ENCODE measurements around the gene RNF180.

DNA sequence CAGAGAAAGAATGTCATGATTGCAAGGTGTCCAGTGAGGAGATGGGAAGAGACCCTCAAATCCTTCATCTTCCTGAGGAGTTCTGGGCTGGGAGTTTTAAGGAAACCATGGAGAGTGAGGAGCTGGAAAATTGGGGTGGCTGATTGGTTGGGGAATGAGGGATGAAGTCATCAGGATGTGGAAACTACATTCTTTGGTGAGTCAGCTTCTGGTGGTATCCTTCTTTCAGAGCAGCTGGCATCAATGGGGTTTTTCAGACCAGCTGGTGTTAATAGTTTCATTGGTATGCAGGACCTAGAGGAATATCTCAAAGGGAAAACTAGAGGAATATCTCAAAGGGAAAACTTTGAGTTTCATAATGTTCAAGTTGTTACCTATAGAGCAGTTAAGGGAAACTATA lies 45.2 kb downstream of the RNF180 start:
- TF ChIP-seq ZFP36 (IDR thresholded peaks at IDR 0.05; ENCODE audit: borderline replicate concordance, low read depth, low read length, partially characterized antibody) (no peak), FOXP1 (IDR thresholded peaks at IDR 0.05) (no peak), FOXP1 (CRISPR knock-in tag; IDR thresholded peaks at IDR 0.05) (no peak), TSC22D2 (CRISPR knock-in tag; IDR thresholded peaks at IDR 0.05; ENCODE audit: borderline replicate concordance) (no peak), PITX1 (CRISPR knock-in tag; IDR thresholded peaks at IDR 0.05) (no peak), POLR2AphosphoS5 (IDR thresholded peaks at IDR 0.05; ENCODE audit: low read depth, low read length) (no peak)
- TF ChIP-seq, protein P1, sequence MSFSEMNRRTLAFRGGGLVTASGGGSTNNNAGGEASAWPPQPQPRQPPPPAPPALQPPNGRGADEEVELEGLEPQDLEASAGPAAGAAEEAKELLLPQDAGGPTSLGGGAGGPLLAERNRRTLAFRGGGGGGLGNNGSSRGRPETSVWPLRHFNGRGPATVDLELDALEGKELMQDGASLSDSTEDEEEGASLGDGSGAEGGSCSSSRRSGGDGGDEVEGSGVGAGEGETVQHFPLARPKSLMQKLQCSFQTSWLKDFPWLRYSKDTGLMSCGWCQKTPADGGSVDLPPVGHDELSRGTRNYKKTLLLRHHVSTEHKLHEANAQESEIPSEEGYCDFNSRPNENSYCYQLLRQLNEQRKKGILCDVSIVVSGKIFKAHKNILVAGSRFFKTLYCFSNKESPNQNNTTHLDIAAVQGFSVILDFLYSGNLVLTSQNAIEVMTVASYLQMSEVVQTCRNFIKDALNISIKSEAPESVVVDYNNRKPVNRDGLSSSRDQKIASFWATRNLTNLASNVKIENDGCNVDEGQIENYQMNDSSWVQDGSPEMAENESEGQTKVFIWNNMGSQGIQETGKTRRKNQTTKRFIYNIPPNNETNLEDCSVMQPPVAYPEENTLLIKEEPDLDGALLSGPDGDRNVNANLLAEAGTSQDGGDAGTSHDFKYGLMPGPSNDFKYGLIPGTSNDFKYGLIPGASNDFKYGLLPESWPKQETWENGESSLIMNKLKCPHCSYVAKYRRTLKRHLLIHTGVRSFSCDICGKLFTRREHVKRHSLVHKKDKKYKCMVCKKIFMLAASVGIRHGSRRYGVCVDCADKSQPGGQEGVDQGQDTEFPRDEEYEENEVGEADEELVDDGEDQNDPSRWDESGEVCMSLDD (CRISPR knock-in tag; IDR thresholded peaks at IDR 0.05; ENCODE audit: borderline replicate concordance) = no peak
- TF ChIP-seq, protein P2, sequence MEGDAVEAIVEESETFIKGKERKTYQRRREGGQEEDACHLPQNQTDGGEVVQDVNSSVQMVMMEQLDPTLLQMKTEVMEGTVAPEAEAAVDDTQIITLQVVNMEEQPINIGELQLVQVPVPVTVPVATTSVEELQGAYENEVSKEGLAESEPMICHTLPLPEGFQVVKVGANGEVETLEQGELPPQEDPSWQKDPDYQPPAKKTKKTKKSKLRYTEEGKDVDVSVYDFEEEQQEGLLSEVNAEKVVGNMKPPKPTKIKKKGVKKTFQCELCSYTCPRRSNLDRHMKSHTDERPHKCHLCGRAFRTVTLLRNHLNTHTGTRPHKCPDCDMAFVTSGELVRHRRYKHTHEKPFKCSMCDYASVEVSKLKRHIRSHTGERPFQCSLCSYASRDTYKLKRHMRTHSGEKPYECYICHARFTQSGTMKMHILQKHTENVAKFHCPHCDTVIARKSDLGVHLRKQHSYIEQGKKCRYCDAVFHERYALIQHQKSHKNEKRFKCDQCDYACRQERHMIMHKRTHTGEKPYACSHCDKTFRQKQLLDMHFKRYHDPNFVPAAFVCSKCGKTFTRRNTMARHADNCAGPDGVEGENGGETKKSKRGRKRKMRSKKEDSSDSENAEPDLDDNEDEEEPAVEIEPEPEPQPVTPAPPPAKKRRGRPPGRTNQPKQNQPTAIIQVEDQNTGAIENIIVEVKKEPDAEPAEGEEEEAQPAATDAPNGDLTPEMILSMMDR (CRISPR knock-in tag; IDR thresholded peaks at IDR 0.05) = no peak

Data from HepG2 (cell line).